LNCaP clone FGC (cell line): ENCODE measurements around the gene JKAMP.
"Not testable (repeated sequence)": the region's sequence is repeated elsewhere in the genome, so short reads cannot be mapped to it uniquely, and the experiment has no call there.

Experiments used
- DNase-seq: peaks from one replicate; pipeline ENCODE4 v3.0.0-alpha.2; 2011; ENCODE audit warnings: low read depth
- H3K4me3 ChIP-seq: 2 replicates; pipeline ENCODE4 v1.5.1; 2011; ENCODE audit warnings: mild to moderate bottlenecking, low read depth, low read length, control low read depth
- CTCF ChIP-seq: IDR thresholded peaks from 2 replicates; pipeline ENCODE4 v1.5.1; 2012; ENCODE audit warnings: mild to moderate bottlenecking; ENCODE audit not compliant: control insufficient read depth, insufficient read depth; ENCODE audit errors: extremely low read depth

Gene JKAMP

GRCh38 chr14:59483819-59484638, at the start of gene JKAMP, which contains the start of gene L3HYPDH:
TSS of gene JKAMP (plus strand) at chr14:59484517. CDS start at chr14:59484590, 73 bp downstream.
TSS of gene L3HYPDH (minus strand) at chr14:59484408. CDS start at chr14:59484316, 92 bp downstream.
- peak; percentile 82 for DNase-seq
- peak; percentile 73 for TF ChIP-seq CTCF
- H3K4me3 ChIP-seq: peak within 1 kb of the TSS; percentile 83

GRCh38 chr14:59435101-59435500, 49.2 kb upstream of the JKAMP start:
- TF ChIP-seq CTCF: no peak
- H3K4me3 ChIP-seq: no peak overlapping the region
- DNase-seq: no peak

- H3K4me3 ChIP-seq: no peak overlapping the region
- DNase-seq: no peak
- TF ChIP-seq CTCF: no peak
Measured at GRCh38 chr14:59435987-59436386, 48.3 kb upstream of the JKAMP start.

DNA sequence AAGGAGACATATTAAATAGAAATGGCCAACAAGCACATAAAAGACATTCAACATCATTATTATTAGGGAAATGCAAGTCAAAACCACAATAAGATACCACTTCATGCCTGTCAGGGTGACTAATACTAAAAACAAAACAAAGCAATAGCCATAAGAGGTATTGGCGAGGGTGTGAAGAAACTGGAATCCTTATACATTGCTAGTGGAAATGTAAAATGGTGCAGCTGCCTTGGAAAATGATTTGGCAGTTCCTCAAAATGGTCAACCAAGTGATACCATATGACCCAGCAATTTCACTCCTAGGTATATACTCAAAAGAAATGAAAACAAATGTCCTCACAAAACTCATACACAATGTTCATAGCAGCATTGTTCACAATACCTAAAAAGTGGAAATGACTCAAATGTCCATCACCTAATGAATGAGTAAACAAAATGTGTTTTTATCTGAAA, 46.1 kb upstream of the JKAMP start:
- DNase-seq: no peak
- no peak for TF ChIP-seq CTCF
- H3K4me3 ChIP-seq: no peak overlapping the region

DNA sequence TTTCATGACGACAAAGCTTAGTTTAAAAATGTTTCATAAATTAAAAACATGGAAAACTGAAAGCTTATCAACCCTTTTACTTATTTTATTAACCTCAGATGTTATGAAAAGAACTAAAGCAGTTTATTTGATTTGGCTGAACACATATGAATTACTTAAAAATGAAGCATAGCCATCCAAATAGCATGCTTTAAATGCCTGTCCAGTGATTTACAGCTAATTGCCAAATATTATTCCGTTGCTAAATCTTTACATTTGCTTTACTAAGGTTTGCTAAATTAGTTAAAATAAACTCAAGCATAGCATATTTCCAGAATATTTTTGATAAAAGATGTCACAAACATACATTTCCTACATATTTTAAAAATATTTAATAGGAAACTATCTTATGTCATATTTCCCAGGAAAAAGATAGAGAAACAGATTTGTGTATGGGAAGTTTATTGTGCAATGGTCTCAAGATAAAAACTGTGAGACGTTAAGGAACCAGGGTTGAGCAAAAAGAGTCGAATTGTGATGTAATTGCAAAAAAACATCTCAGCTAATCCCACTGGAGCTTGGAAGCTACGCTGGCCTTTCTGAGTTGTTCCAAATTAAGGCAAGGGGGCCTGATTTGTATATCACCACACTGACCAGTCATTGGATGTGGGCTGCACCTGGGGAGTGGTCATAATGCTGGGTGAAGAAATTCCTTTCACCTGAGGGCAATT, 44.9 kb upstream of the JKAMP start:
- no peak for DNase-seq
- TF ChIP-seq CTCF: no peak
- H3K4me3 ChIP-seq: no peak overlapping the region

GRCh38 chr14:59448673-59449072, 35.6 kb upstream of the JKAMP start:
- not testable (repeated sequence) for DNase-seq, H3K4me3 ChIP-seq

DNA sequence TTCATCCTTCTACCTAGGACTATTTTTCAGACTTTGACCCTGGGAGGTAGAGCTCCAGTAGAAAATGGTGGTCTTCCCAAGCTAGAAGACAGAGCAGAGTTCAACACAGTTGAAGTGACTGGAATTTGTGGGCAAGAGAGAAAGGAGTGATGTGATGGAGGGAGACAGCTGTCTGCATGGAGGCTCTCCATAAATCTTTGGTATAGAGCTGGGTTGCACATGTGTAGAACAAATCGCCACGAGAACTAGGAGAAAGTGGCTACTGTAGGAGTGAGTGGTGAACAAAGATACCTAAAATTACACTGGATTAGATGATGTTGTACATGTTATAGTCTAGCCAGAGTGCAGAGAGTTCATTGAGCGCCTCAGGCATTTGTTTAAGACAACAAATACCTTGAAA, 33.6 kb upstream of the JKAMP start:
- DNase-seq: no peak
- no peak for TF ChIP-seq CTCF
- no peak overlapping the region for H3K4me3 ChIP-seq
